ENCODE measurements around the gene DIS3L. TPM values are rescaled to one million over a fixed set of nuclear protein-coding genes. Genes with fewer than 3 reads are reported as not detected.
"Not testable (repeated sequence)": the region's sequence is repeated elsewhere in the genome, so short reads cannot be mapped to it uniquely, and the experiment has no call there.

Gene DIS3L
- total RNA-seq, 2 donors from 2014 or later = 23.6 to 54.7 TPM

DNA sequence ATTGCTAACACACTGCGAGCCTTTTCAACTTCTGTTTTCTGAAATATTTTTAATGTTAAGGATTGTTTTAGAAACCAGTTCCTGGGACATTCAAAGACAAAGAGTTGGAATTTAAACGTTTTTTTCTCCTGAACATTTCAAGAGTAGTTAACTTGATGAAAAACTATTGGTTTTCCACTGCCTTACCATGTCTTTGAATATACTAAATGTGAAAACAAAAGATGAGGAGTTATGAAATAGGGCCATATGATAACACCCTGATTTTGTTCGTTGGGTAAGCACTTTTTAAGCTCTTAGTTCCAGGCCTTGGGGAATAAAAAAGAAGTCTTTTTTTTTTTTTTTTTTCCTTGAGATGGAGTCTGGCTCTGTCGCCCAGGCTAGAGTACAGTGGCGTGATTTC lies 2.8 kb downstream of the DIS3L start:
- no peak for DNase-seq (ENCODE audit: low spot score)
- TF ChIP-seq, protein P1, sequence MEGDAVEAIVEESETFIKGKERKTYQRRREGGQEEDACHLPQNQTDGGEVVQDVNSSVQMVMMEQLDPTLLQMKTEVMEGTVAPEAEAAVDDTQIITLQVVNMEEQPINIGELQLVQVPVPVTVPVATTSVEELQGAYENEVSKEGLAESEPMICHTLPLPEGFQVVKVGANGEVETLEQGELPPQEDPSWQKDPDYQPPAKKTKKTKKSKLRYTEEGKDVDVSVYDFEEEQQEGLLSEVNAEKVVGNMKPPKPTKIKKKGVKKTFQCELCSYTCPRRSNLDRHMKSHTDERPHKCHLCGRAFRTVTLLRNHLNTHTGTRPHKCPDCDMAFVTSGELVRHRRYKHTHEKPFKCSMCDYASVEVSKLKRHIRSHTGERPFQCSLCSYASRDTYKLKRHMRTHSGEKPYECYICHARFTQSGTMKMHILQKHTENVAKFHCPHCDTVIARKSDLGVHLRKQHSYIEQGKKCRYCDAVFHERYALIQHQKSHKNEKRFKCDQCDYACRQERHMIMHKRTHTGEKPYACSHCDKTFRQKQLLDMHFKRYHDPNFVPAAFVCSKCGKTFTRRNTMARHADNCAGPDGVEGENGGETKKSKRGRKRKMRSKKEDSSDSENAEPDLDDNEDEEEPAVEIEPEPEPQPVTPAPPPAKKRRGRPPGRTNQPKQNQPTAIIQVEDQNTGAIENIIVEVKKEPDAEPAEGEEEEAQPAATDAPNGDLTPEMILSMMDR (IDR thresholded peaks at IDR 0.05) = no peak
- peaks cover 0 to 32% of the 10 kb centered on the region in 2 donors for H3K4me1 ChIP-seq
- H3K36me3 ChIP-seq = no peaks in the 10 kb centered on the region
- no peaks in the 10 kb centered on the region for H3K27me3 ChIP-seq
- H3K4me3 ChIP-seq = no peak overlapping the region
- H3K9me3 ChIP-seq = no peaks in the 10 kb centered on the region
- no peak overlapping the region for H3K27ac ChIP-seq

DNA sequence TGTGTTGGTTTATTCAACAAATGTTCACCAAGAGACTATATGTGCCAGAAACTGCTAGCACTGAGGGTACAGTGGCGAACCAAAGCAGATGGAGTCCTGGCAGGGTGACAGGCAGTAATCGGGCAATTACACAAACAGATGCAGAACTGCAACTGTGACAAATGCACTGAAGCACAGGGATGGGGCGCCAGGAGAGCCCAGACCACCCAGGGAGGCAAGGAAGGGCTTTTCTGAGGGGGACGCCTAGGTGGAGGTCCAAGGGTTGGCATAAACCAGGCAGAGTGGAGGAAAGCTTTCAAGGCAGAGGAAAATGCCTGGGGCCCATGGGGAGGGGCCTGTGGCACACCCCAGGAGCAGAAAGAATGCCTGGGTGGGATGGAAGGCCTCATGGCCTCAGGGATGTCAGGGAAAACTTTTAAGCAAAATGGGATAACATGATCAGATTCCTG lies 5.5 kb downstream of the DIS3L start:
- peaks cover 7% of the 10 kb centered on the region for H3K36me3 ChIP-seq
- TF ChIP-seq, protein P1 (IDR thresholded peaks at IDR 0.05) = no peak

DNA sequence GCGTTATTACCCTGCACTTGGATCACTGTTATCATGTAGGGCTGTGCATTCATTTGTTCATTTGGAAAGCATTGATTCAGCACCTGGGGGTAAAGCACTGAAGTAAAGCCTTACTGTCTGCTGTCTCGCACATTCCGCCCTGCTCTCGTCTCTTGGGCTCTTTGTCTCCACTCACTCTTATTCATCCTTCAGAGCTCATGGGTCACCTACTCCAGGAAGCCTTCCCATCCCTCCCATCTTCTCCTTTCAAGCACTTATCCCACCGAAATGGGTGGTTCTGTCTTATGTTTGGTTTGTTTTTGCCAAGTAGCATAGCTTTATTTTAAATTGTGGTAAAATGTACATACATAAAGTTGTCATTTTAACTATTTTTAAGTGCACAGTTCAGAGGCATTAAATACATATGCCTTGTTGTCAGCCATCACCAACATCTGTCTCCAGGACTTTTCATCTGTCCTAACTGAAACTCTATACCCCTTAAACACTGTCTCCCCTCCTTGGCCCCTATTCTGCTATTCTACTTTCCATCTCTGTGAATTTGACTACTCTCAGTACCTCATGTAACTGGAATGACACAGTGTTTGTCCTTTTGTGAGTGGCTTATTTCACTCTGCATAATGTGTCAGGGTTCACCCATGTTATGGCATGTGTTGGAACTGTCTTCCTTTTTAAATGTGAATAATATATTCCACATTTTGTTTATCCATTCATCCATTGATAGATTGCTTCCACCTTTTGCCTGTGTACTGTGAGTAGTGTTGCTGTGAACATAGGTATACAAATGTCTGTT lies 9.3 kb downstream of the DIS3L start:
- H3K27ac ChIP-seq = no peak overlapping the region
- no peaks in the 10 kb centered on the region for H3K27me3 ChIP-seq
- H3K4me1 ChIP-seq = no peaks in the 10 kb centered on the region
- DNase-seq (ENCODE audit: low spot score) = no peak
- TF ChIP-seq, protein P1 (IDR thresholded peaks at IDR 0.05) = no peak
- H3K36me3 ChIP-seq = peaks cover 7% of the 10 kb centered on the region
- H3K9me3 ChIP-seq = no peaks in the 10 kb centered on the region
- H3K4me3 ChIP-seq = no peak overlapping the region

More for the DNA sequence above, 5.5 kb downstream of the DIS3L start:
- Histone ChIP-seq H3K27me3 (no peaks in the 10 kb centered on the region), H3K27ac (no peak overlapping the region), H3K4me1 (peaks cover 0 to 18% of the 10 kb centered on the region in 2 donors), H3K4me3 (no peak overlapping the region), H3K9me3 (no peaks in the 10 kb centered on the region)
- DNase-seq (ENCODE audit: low spot score) = no peak

DNA sequence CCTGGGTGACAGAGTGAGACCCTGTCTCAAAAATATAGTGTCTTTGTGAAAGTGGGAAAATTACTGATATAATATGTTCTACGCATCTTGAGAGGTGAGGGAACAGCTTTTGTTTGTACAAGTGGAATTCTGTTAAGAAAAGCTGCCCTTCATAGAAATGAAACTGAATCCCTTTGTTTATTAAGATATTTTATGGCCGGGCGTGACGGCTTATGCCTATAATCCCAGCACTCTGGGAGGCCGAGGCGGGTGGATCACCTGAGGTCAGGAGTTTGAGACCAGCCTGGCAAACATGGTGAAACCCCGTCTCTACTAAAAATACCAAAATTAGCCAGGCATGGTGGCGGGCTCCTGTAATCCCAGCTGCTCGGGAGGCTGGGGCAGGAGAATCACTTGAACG lies 11.1 kb downstream of the DIS3L start:
- H3K27ac ChIP-seq; H3K27me3 ChIP-seq; DNase-seq (ENCODE audit: low spot score); H3K9me3 ChIP-seq; H3K4me3 ChIP-seq; H3K4me1 ChIP-seq: not testable (repeated sequence)
- peaks cover 20% of the 10 kb centered on the region for H3K36me3 ChIP-seq

DNA sequence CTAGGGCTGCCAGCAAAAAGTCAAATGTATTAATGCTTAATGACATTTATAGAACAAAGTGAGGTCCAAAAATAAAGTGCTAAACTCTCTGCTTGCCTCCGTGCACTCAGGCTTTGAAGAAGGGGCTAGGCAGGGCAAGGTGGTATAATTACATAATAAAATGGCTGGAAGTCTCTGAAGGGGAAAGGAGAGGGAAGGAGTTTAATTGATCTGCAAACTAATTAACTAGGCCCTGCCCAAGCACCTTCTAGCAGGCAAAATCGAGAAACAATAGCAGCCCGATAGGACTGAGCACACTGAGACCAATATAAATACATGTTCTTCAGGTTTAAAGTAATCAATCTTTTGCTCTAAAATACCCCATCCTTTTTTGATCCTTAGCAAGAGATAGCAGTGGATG lies 13.0 kb downstream of the DIS3L start:
- Histone ChIP-seq H3K9me3 (no peaks in the 10 kb centered on the region), H3K36me3 (peaks cover 36% of the 10 kb centered on the region)
- TF ChIP-seq, protein P1 (IDR thresholded peaks at IDR 0.05) = no peak

DNA sequence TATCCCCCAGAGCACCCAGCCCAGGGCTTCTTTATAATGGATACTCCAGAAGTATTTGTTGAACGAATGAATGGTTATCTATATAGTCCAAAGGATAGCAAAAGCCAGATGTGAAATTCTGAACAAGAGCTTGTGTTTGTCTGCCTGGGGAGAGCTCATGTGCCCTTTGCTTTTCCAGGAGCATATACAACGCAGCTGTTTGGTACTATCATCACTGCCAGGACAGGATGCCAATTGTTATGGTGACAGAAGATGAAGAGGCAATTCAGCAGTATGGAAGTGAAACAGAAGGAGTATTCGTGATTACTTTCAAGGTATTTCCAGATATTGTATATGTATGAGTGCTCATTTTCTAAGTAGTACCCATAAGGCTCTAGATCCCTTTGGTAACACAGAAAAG lies 15.2 kb downstream of the DIS3L start:
- Histone ChIP-seq H3K4me1 (no peaks in the 10 kb centered on the region), H3K36me3 (peaks cover 49% of the 10 kb centered on the region), H3K9me3 (no peaks in the 10 kb centered on the region), H3K4me3 (no peak overlapping the region), H3K27ac (no peak overlapping the region), H3K27me3 (no peaks in the 10 kb centered on the region)
- TF ChIP-seq, protein P1 (IDR thresholded peaks at IDR 0.05) = no peak
- no peak for DNase-seq (ENCODE audit: low spot score)

More for the DNA sequence above, 13.0 kb downstream of the DIS3L start:
- Histone ChIP-seq H3K4me3 (no peak overlapping the region), H3K4me1 (no peaks in the 10 kb centered on the region), H3K27ac (no peak overlapping the region), H3K27me3 (no peaks in the 10 kb centered on the region)
- DNase-seq (ENCODE audit: low spot score) = no peak
